22Rv1 (cell line): ENCODE results near the gene CBFA2T2.

ENCODE experiments used
- ZFX ChIP-seq: fragments of 450-650 bp; IDR thresholded peaks from 2 replicates; pipeline ENCODE4 v1.6.1; 2017; ENCODE audit warnings: antibody characterized with exemption, borderline replicate concordance
- TF ChIP-seq, protein P1 (sequence below): fragments of 450-650 bp; IDR thresholded peaks from 2 replicates; pipeline ENCODE4 v1.5.1; 2017; ENCODE audit warnings: mild to moderate bottlenecking

DNA sequence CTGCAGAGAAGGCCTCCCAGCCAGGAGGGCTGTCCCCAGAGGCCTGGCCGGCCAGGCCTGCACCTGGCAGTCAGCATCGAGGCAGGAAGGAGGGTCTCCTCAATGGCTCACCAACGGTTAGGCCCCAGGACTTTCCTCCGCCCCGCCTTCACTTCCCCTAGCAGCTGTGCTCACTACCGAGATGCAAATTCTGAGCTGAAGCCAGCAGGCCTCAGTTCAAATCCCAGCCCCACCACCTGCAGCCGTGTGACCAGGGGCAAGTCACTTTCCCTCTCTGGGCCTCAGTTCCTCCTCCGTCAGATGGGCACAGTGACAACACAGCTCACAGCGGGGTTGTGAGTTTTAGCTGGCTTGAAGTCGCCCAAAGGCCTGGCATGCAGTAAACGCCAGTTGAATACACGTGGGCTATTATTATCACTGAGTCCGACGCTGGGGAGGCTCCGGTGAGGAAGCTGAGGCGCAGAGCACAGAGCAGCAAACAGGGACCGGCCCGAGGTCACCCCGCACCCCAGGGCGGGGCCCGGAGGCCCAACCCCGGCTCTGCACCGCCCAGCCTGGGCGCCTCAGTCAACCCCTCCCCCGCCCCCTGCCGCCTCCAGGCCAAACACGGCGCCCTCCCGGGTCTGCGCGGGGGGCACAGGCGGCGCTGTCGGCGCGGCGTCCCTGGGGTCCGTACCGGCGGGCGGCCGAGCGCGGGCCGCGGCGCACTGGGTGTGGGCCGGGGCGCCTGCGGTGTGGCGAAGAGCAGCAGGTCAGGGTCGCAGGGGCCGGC, 195.6 kb downstream of the CBFA2T2 start:
- TF ChIP-seq, protein P1, sequence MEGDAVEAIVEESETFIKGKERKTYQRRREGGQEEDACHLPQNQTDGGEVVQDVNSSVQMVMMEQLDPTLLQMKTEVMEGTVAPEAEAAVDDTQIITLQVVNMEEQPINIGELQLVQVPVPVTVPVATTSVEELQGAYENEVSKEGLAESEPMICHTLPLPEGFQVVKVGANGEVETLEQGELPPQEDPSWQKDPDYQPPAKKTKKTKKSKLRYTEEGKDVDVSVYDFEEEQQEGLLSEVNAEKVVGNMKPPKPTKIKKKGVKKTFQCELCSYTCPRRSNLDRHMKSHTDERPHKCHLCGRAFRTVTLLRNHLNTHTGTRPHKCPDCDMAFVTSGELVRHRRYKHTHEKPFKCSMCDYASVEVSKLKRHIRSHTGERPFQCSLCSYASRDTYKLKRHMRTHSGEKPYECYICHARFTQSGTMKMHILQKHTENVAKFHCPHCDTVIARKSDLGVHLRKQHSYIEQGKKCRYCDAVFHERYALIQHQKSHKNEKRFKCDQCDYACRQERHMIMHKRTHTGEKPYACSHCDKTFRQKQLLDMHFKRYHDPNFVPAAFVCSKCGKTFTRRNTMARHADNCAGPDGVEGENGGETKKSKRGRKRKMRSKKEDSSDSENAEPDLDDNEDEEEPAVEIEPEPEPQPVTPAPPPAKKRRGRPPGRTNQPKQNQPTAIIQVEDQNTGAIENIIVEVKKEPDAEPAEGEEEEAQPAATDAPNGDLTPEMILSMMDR: no peak
- TF ChIP-seq ZFX: no peak
